SK-N-SH treated with all-trans-retinoic acid at 6 μM for 48 hours (cell line): Measurements from ENCODE around the gene MNAT1.
A peak's percentile ranks its signal among the peaks of the same experiment; 100 is the strongest.

Experiments used
- ATAC-seq: fragments of 200-7000 bp; cut with Tn5 transposase; 3 replicates; pipeline ENCODE4 v1.9.1; 2020; ENCODE audit warnings: mild to moderate bottlenecking, moderate library complexity
- ARNTL ChIP-seq: fragments of 450-650 bp; formaldehyde crosslinking; IDR thresholded peaks from 2 replicates; pipeline ENCODE4 v1.5.0; 2020; ENCODE audit warnings: low read depth, mild to moderate bottlenecking, moderate library complexity, borderline replicate concordance
- BACH2 ChIP-seq: fragments of 250-450 bp; sonication (Bioruptor Pico); IDR thresholded peaks from 2 replicates; pipeline ENCODE4 v1.9.0; 2021; ENCODE audit warnings: mild to moderate bottlenecking, borderline replicate concordance
- CREB5 ChIP-seq: fragments of 250-450 bp; sonication (Bioruptor Pico); IDR thresholded peaks from 2 replicates; pipeline ENCODE4 v1.5.1; 2020; ENCODE audit warnings: low read depth, mild to moderate bottlenecking, moderate library complexity
- CSDC2 ChIP-seq: fragments of 250-450 bp; sonication (Bioruptor Pico); IDR thresholded peaks from 2 replicates; pipeline ENCODE4 v1.5.0; 2020; ENCODE audit warnings: mild to moderate bottlenecking, moderate library complexity
- ESRRG ChIP-seq: fragments of 250-450 bp; sonication (Bioruptor Pico); IDR thresholded peaks from 2 replicates; pipeline ENCODE4 v1.6.1; 2021; ENCODE audit warnings: mild to moderate bottlenecking
- GLIS3 ChIP-seq: fragments of 250-450 bp; sonication (Bioruptor Pico); IDR thresholded peaks from 2 replicates; pipeline ENCODE4 v1.5.0; 2020; ENCODE audit warnings: mild to moderate bottlenecking, moderate library complexity
- ISL1 ChIP-seq: fragments of 250-450 bp; sonication (Bioruptor Pico); IDR thresholded peaks from 2 replicates; pipeline ENCODE4 v2.1.2; 2022; ENCODE audit warnings: mild to moderate bottlenecking, moderate library complexity
- OSR1 ChIP-seq: fragments of 250-450 bp; sonication (Bioruptor Pico); IDR thresholded peaks from 2 replicates; pipeline ENCODE4 v1.8.0; 2022; ENCODE audit warnings: moderate library complexity, mild to moderate bottlenecking, inconsistent platforms
- PATZ1 ChIP-seq: fragments of 250-450 bp; sonication (Bioruptor Pico); IDR thresholded peaks from 2 replicates; pipeline ENCODE4 v1.8.0; 2020; ENCODE audit warnings: mild to moderate bottlenecking, moderate library complexity, borderline replicate concordance
- PPARA ChIP-seq: fragments of 250-450 bp; sonication (Bioruptor Pico); IDR thresholded peaks from 2 replicates; pipeline ENCODE4 v1.5.0; 2020; ENCODE audit warnings: mild to moderate bottlenecking, borderline replicate concordance
- RARB ChIP-seq: fragments of 250-450 bp; sonication (Bioruptor Pico); IDR thresholded peaks from 2 replicates; pipeline ENCODE4 v1.8.0; 2021; ENCODE audit warnings: mild to moderate bottlenecking, moderate library complexity
- SNAI2 ChIP-seq: fragments of 250-450 bp; sonication (Bioruptor Pico); IDR thresholded peaks from 2 replicates; pipeline ENCODE4 v1.5.0; 2020; ENCODE audit warnings: mild to moderate bottlenecking, moderate library complexity
- TCF4 ChIP-seq: fragments of 250-450 bp; sonication (Bioruptor Pico); IDR thresholded peaks from 2 replicates; pipeline ENCODE4 v1.8.0; 2021; ENCODE audit warnings: mild to moderate bottlenecking, moderate library complexity, borderline replicate concordance
- TOX ChIP-seq: fragments of 250-450 bp; sonication (Bioruptor Pico); IDR thresholded peaks from 2 replicates; pipeline ENCODE4 v1.8.0; 2021; ENCODE audit warnings: mild to moderate bottlenecking, moderate library complexity, borderline replicate concordance
- ZC3H10 ChIP-seq: fragments of 250-450 bp; sonication (Bioruptor Pico); IDR thresholded peaks from 2 replicates; pipeline ENCODE4 v1.5.1; 2021; ENCODE audit warnings: mild to moderate bottlenecking, moderate library complexity
- ZFP3 ChIP-seq: fragments of 250-450 bp; sonication (Bioruptor Pico); IDR thresholded peaks from 2 replicates; pipeline ENCODE4 v1.5.0; 2020; ENCODE audit warnings: mild to moderate bottlenecking, moderate library complexity
- ZFP30 ChIP-seq: fragments of 450-650 bp; formaldehyde crosslinking; IDR thresholded peaks from 2 replicates; pipeline ENCODE4 v1.5.0; 2022; ENCODE audit warnings: mild to moderate bottlenecking, moderate library complexity
- ZNF565 ChIP-seq: fragments of 450-650 bp; formaldehyde crosslinking; conservative IDR thresholded peaks from 2 replicates; pipeline ENCODE4 v1.5.0; 2020; ENCODE audit warnings: low read depth, mild to moderate bottlenecking, moderate library complexity
- ZNF70 ChIP-seq: fragments of 450-650 bp; formaldehyde crosslinking; IDR thresholded peaks from 2 replicates; pipeline ENCODE4 v1.5.0; 2020; ENCODE audit warnings: mild to moderate bottlenecking, moderate library complexity
- ZNF8 ChIP-seq: fragments of 450-650 bp; formaldehyde crosslinking; IDR thresholded peaks from 2 replicates; pipeline ENCODE4 v1.5.0; 2020; ENCODE audit warnings: mild to moderate bottlenecking, moderate library complexity
- TF ChIP-seq, protein P1 (sequence below): fragments of 250-450 bp; sonication (Bioruptor Pico); IDR thresholded peaks from 2 replicates; pipeline ENCODE4 v1.5.0; 2020; ENCODE audit warnings: mild to moderate bottlenecking, moderate library complexity

The MNAT1 gene

GRCh38 chr14:60720962-60721325 is 13.6 kb upstream of the MNAT1 start:
- ATAC-seq: no peak
- TF ChIP-seq GLIS3 (no peak), ZNF70 (CRISPR knock-in tag) (no peak), TOX (no peak), CSDC2 (no peak), ISL1 (CRISPR knock-in tag) (no peak), RARB (CRISPR knock-in tag) (no peak), ZC3H10 (no peak), BACH2 (CRISPR knock-in tag) (no peak), OSR1 (CRISPR knock-in tag) (no peak), ARNTL (no peak), TCF4 (CRISPR knock-in tag) (no peak), ZNF565 (CRISPR knock-in tag) (no peak), ESRRG (CRISPR knock-in tag) (no peak), ZNF8 (CRISPR knock-in tag) (no peak), SNAI2 (no peak)
- TF ChIP-seq, protein P1, sequence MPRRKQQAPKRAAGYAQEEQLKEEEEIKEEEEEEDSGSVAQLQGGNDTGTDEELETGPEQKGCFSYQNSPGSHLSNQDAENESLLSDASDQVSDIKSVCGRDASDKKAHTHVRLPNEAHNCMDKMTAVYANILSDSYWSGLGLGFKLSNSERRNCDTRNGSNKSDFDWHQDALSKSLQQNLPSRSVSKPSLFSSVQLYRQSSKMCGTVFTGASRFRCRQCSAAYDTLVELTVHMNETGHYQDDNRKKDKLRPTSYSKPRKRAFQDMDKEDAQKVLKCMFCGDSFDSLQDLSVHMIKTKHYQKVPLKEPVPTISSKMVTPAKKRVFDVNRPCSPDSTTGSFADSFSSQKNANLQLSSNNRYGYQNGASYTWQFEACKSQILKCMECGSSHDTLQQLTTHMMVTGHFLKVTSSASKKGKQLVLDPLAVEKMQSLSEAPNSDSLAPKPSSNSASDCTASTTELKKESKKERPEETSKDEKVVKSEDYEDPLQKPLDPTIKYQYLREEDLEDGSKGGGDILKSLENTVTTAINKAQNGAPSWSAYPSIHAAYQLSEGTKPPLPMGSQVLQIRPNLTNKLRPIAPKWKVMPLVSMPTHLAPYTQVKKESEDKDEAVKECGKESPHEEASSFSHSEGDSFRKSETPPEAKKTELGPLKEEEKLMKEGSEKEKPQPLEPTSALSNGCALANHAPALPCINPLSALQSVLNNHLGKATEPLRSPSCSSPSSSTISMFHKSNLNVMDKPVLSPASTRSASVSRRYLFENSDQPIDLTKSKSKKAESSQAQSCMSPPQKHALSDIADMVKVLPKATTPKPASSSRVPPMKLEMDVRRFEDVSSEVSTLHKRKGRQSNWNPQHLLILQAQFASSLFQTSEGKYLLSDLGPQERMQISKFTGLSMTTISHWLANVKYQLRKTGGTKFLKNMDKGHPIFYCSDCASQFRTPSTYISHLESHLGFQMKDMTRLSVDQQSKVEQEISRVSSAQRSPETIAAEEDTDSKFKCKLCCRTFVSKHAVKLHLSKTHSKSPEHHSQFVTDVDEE (CRISPR knock-in tag): no peak
- TF ChIP-seq, all 23 proteins: peak for 0

DNA sequence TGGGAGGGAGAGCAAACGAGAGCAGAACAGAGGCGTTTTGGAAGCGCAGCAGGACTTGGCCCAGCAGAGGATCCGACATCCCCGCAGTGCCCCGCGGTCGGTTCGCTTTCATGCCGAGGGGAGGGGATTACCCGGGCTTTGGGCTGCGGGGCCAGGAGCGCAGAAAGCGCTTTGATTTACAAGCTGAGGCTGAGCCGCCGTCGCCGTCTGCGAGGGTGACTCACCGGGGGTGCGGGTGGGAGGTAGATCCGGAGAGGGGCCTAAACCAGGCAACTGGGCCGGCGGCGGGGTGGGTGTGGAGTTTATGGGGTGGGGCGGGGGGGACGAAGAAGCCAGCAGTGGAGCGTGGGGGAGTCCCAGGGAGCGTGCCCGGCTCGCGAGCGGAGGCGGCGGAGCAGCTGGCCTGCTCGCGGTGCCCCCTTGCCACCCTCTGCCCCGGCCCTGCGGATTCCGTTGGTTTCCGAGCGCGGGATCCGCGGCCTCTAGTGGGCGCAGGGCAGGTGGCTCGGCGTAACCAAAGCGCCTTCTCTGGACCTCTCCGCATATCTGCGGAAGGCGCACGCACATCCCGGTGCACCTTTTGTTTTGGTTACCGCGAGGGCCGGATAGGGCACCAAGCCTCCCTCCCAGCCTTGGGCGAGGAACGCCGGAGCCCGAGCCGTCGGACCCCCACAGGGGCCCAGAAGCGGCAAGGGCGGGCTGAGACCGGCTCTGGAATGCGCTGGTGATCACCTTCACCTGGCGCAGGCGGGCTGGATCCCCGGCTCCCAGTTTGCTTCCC is 13.0 kb upstream of the MNAT1 start:
- ATAC-seq: peak; percentile 63
- TF ChIP-seq BACH2 (CRISPR knock-in tag): no peak
- no peak for TF ChIP-seq ARNTL
- no peak for TF ChIP-seq TCF4 (CRISPR knock-in tag)
- no peak for TF ChIP-seq ZNF565 (CRISPR knock-in tag)
- TF ChIP-seq PATZ1 (CRISPR knock-in tag): no peak
- TF ChIP-seq RARB (CRISPR knock-in tag): no peak
- no peak for TF ChIP-seq OSR1 (CRISPR knock-in tag)
- TF ChIP-seq ZFP3 (CRISPR knock-in tag): no peak
- TF ChIP-seq GLIS3: no peak
- TF ChIP-seq, protein P1 (CRISPR knock-in tag): no peak
- no peak for TF ChIP-seq SNAI2
- no peak for TF ChIP-seq ZNF70 (CRISPR knock-in tag)
- TF ChIP-seq ISL1 (CRISPR knock-in tag): no peak
- no peak for TF ChIP-seq CREB5 (CRISPR knock-in tag)
- no peak for TF ChIP-seq TOX
- TF ChIP-seq ZC3H10: no peak
- TF ChIP-seq CSDC2: no peak
- no peak for TF ChIP-seq ESRRG (CRISPR knock-in tag)
- no peak for TF ChIP-seq ZFP30 (CRISPR knock-in tag)
- no peak for TF ChIP-seq ZNF8 (CRISPR knock-in tag)

GRCh38 chr14:60722107-60722356 is 12.5 kb upstream of the MNAT1 start:
- TF ChIP-seq OSR1 (CRISPR knock-in tag): no peak
- TF ChIP-seq PPARA (CRISPR knock-in tag): no peak
- no peak; the same call in 2 of the 3 replicates for ATAC-seq
